Endothelial cell of umbilical vein (primary cell): ENCODE results near the gene UROC1. TPM values are rescaled to one million over a fixed set of nuclear protein-coding genes. Genes with fewer than 3 reads are reported as not detected.

Source experiments
- BruUV-seq: library from RNA; stranded (reverse); fragments of 400-500 nt; replicated peaks from 2 replicates; lab custom pipeline; 2021; lab: Mats Ljungman, UMichigan
- CTCF ChIA-PET: fragments of 300-600, 350-600 bp; sonication (Branson Sonifier 250); formaldehyde crosslinking; loops from one replicate; lab custom pipeline; 2021; ENCODE audit warnings: antibody characterized with exemption, inconsistent platforms; lab: Charles Lee
- POLR2A ChIA-PET: fragments of 300-600, 350-600 bp; sonication (Branson Sonifier 250); formaldehyde crosslinking; loops from one replicate; lab custom pipeline; 2021; ENCODE audit warnings: antibody characterized with exemption, inconsistent platforms; lab: Charles Lee
- DNase-seq: peaks from one replicate; pipeline ENCODE4 v3.0.0-alpha.2; 2011; ENCODE audit warnings: low read depth, low spot score
- FAIRE-seq: peaks from 2 replicates; lab custom pipeline; 2011; peaks lifted over from hg19 to GRCh38; lab: Jason Lieb, UNC
- H2AFZ ChIP-seq: 2 replicates; pipeline ENCODE4 v1.6.0; 2012; ENCODE audit warnings: low read depth, low read length, control low read depth, inconsistent platforms
- H3K27ac ChIP-seq: 2 replicates; pipeline ENCODE4 v1.5.1; 2011; ENCODE audit warnings: low read depth, mild to moderate bottlenecking, control low read depth, low read length, moderate library complexity; ENCODE audit not compliant: insufficient read depth
- H3K27me3 ChIP-seq, 2 experiments: 2 replicates each; pipeline versions ENCODE4 v1.6.0 to v1.6.1; 2011; ENCODE audit warnings: low read length in 2 of 2, mixed read lengths in 1 of 2; ENCODE audit not compliant: control insufficient read depth in 2 of 2, insufficient read depth in 2 of 2
- H3K36me3 ChIP-seq, 2 experiments: 2 replicates in 1 of 2; 3 replicates in 1 of 2; pipeline ENCODE4 v1.5.1; 2011; ENCODE audit warnings: low read length in 2 of 2, mild to moderate bottlenecking in 1 of 2, moderate library complexity in 1 of 2; ENCODE audit not compliant: control insufficient read depth in 2 of 2, insufficient read depth in 2 of 2; ENCODE audit errors: extremely low read depth in 1 of 2
- H3K4me1 ChIP-seq: 3 replicates; pipeline ENCODE4 v1.5.1; 2011; ENCODE audit warnings: mild to moderate bottlenecking, low read length; ENCODE audit not compliant: control insufficient read depth, insufficient read depth; ENCODE audit errors: extremely low read depth
- H3K4me2 ChIP-seq: 2 replicates; pipeline ENCODE4 v1.6.1; 2011; ENCODE audit warnings: low read length, control low read depth, mixed read lengths; ENCODE audit not compliant: insufficient read depth
- H3K4me3 ChIP-seq, 3 experiments: fragments of 200-600 bp in 1 of 3; sonication (generic), shearing (Covaris generic) in 1 of 3; replicated peaks in 1 of 3; 2 replicates each; pipeline ENCODE4 v1.5.1; 2011 to 2016; ENCODE audit warnings: control low read depth in 3 of 3, low read length in 3 of 3, mild to moderate bottlenecking in 2 of 3, inconsistent platforms in 1 of 3, low read depth in 1 of 3, moderate library complexity in 1 of 3; ENCODE audit not compliant: insufficient read depth in 1 of 3
- H3K79me2 ChIP-seq: 2 replicates; pipeline ENCODE4 v1.6.0; 2012; ENCODE audit warnings: low read length, inconsistent platforms; ENCODE audit not compliant: control insufficient read depth, insufficient read depth
- H3K9ac ChIP-seq: replicated peaks from 2 replicates; pipeline ENCODE3; 2011; ENCODE audit warnings: low read length, control low read depth; ENCODE audit not compliant: insufficient read depth; ENCODE audit errors: extremely low read depth
- H3K9me1 ChIP-seq: replicated peaks from 3 replicates; pipeline ENCODE4 v1.6.0; 2011; ENCODE audit warnings: mild to moderate bottlenecking, low read length; ENCODE audit not compliant: control insufficient read depth, insufficient read depth; ENCODE audit errors: extremely low read depth
- H3K9me3 ChIP-seq: replicated peaks from 2 replicates; pipeline ENCODE4 v1.5.1; 2012; ENCODE audit warnings: low read length, inconsistent platforms; ENCODE audit not compliant: control insufficient read depth, insufficient read depth
- H4K20me1 ChIP-seq: replicated peaks from 2 replicates; pipeline ENCODE3; 2011; ENCODE audit warnings: mild to moderate bottlenecking, low read length; ENCODE audit not compliant: control insufficient read depth, insufficient read depth; ENCODE audit errors: extremely low read depth
- CTCF ChIP-seq, 2 donors: IDR thresholded peaks; 1 replicate in 1 of 2; 2 replicates in 1 of 2; pipeline ENCODE4 v1.5.1; 2011; ENCODE audit warnings: low read length in 2 of 2, mild to moderate bottlenecking in 2 of 2, moderate library complexity in 2 of 2, control low read depth in 1 of 2, inconsistent platforms in 1 of 2, low read depth in 1 of 2; ENCODE audit not compliant: insufficient read depth in 1 of 2; ENCODE audit errors: extremely low read depth in 1 of 2
- EZH2 ChIP-seq: IDR thresholded peaks from 2 replicates; pipeline ENCODE4 v1.6.1; 2012; ENCODE audit warnings: borderline replicate concordance, low read depth, mild to moderate bottlenecking, moderate library complexity, low read length, inconsistent platforms; ENCODE audit not compliant: severe bottlenecking
- FOS ChIP-seq: IDR thresholded peaks from 2 replicates; pipeline ENCODE4 v1.6.1; 2011; ENCODE audit warnings: mild to moderate bottlenecking, low read length, moderate library complexity, borderline replicate concordance; ENCODE audit not compliant: insufficient read depth
- GATA2 ChIP-seq: IDR thresholded peaks from 2 replicates; pipeline ENCODE4 v1.7.0; 2011; ENCODE audit warnings: low read depth, mild to moderate bottlenecking, moderate library complexity, mixed read lengths, low read length; ENCODE audit not compliant: insufficient read length, insufficient read depth
- JUN ChIP-seq: IDR thresholded peaks from 2 replicates; pipeline ENCODE4 v1.6.1; 2011; ENCODE audit warnings: borderline replicate concordance, low read depth; ENCODE audit not compliant: insufficient read length, insufficient read depth
- MAX ChIP-seq: IDR thresholded peaks from 2 replicates; pipeline ENCODE4 v1.6.1; 2011; ENCODE audit not compliant: insufficient read depth, insufficient read length
- MYC ChIP-seq: IDR thresholded peaks from one replicate; pipeline ENCODE4 v1.6.1; 2011; ENCODE audit warnings: mild to moderate bottlenecking, low read depth, low read length
- POLR2A ChIP-seq: IDR thresholded peaks from 2 replicates; pipeline ENCODE4 v1.6.1; 2012; ENCODE audit warnings: low read depth, mild to moderate bottlenecking, control low read depth, low read length
- POLR2AphosphoS5 ChIP-seq: IDR thresholded peaks from 2 replicates; pipeline ENCODE4 v1.6.1; 2012; ENCODE audit warnings: low read depth, mild to moderate bottlenecking, control low read depth, low read length, moderate library complexity; ENCODE audit not compliant: insufficient read depth
- dilution Hi-C: fragments of 300-500 bp; cut with MboI; formaldehyde crosslinking; loops from one replicate; pipeline ENCODE4 v1.15.0; 2019; ENCODE audit warnings: low sequenced_read_pairs; ENCODE audit not compliant: extremely low pct_ligation_motif_present
- intact Hi-C: fragments of 100-400 bp; cut with micrococcal nuclease; formaldehyde crosslinking; loops from one replicate; pipeline ENCODE4 v1.10.0; 2022
- polyA plus RNA-seq, 4 experiments: library from polyadenylated mRNA; depleted of rRNA in 3 of 4; stranded (reverse) in 3 of 4; unstranded in 1 of 4; fragments of >200 nt; gene quantifications; 2 replicates each; pipeline versions ENCODE4 v1.2.1 to v1.2.3, GENCODE V29; 2011 to 2012; ENCODE audit warnings: missing spikeins in 1 of 4
- total RNA-seq: library from RNA; stranded (reverse); gene quantifications from 2 replicates; pipeline ENCODE4 v1.2.3, GENCODE V29; 2021

Gene UROC1
- total and polyA plus RNA-seq, 2 donors (not counting 3 experiments of a cell fraction or from before 2014, with no cell fraction given) = not detected

DNA sequence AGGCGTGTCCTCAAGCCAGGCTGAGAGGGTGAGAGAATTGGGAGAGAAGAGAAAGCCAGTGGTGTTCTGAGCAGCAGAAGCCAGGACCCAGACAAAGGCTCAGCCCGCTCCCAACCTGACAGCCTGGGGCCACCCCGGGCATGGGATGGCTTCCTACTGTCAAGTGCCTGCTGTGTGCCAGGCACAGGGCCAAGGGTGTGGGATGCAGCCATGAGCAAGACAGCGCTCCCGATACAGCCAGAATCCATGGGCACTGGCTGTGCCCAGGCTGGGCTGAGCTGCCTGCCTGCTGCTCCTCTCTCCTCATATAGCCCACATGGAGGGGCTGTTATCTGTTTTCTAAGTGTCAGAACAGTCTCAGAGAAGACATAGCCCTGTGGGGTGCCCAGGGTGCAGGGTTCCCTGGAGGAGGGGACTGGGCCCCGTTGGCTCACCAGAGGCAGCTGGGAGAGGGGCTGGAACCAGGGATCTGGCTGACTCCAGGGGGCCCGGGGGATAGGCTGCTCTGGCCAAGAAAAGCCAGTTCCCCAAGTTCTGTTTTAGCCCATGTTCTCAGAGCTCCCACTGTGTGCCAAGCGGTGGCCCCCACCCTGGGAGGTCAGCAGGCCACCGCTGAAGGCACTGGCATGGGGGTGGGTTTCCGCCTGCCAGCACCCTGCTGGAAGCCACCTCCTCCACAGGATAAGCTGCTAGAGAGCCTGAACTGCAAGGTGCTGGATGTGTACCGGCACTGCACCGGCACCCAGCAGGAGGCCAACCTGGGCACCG lies 83.9 kb downstream of the UROC1 start:
- ChIA-PET POLR2A (no interaction called here), CTCF (interaction anchor here (1.1 kb wide), 1 partner anchor 300 kb away, joined by 3 read pairs; no protein-coding TSS in a partner anchor)
- TF ChIP-seq GATA2 (no peak), CTCF (IDR thresholded peaks at IDR 0.05; ENCODE audit: extremely low read depth in 1 of 2, insufficient read depth in 1 of 2, low read depth in 1 of 2, low read length in 2 of 2) (no peak), JUN (no peak), FOS (no peak), MAX (no peak), POLR2A (no peak), EZH2 (no peak), POLR2AphosphoS5 (no peak), MYC (no peak)
- BruUV-seq = no TSS peak
- no peak overlapping the region for H2AFZ ChIP-seq
- intact Hi-C loops = no loop called here
- H3K4me3 ChIP-seq = no peak overlapping the region
- H3K27ac ChIP-seq = no peak overlapping the region
- H3K36me3 ChIP-seq = peaks cover 0 to 3% of the 10 kb centered on the region in 2 experiments
- H3K9ac ChIP-seq = no peak overlapping the region
- DNase-seq (no peak), FAIRE-seq (no peak)
- H3K4me1 ChIP-seq = no peaks in the 10 kb centered on the region
- no peaks in the 10 kb centered on the region for H3K9me3 ChIP-seq
- H3K4me2 ChIP-seq = no peak overlapping the region
- no peaks in the 10 kb centered on the region for H3K79me2 ChIP-seq
- no peaks in the 10 kb centered on the region for H3K9me1 ChIP-seq
- no peaks in the 10 kb centered on the region for H4K20me1 ChIP-seq
- no peaks in the 10 kb centered on the region for H3K27me3 ChIP-seq
- dilution Hi-C loops = no loop called here
